ENCODE results near the gene MAPRE3.

DNA sequence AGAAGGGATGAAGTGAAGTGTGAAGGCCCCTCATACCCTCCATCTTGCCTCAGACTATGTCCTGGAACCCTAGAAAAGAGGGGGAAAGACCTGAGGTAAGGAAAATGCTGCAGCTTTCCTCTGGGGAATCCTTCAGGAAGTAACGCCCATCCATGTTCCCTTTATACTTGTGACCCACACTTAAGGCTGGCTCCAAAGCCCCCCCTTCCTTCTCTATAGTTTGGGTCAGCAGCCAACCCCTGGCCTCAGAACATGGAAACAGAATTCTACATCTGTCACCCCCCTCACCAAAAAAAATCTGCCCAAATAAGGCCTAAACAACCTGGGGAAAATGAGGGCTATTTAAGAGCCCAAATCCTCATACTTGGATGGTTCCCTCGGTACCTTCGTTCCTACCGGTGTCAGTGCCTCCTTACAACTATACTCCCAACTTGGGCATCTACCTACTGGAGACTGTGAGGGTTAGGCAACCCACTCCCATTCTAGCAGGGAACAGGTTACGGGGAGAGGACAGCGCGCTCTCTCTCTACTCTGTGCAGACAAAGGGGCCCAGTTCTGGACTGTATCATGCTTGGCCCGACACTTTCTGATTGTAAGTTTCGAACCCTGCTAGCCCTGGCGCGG, 100.3 kb downstream of the MAPRE3 start:
- TF ChIP-seq, protein P1, sequence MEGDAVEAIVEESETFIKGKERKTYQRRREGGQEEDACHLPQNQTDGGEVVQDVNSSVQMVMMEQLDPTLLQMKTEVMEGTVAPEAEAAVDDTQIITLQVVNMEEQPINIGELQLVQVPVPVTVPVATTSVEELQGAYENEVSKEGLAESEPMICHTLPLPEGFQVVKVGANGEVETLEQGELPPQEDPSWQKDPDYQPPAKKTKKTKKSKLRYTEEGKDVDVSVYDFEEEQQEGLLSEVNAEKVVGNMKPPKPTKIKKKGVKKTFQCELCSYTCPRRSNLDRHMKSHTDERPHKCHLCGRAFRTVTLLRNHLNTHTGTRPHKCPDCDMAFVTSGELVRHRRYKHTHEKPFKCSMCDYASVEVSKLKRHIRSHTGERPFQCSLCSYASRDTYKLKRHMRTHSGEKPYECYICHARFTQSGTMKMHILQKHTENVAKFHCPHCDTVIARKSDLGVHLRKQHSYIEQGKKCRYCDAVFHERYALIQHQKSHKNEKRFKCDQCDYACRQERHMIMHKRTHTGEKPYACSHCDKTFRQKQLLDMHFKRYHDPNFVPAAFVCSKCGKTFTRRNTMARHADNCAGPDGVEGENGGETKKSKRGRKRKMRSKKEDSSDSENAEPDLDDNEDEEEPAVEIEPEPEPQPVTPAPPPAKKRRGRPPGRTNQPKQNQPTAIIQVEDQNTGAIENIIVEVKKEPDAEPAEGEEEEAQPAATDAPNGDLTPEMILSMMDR (IDR thresholded peaks at IDR 0.05): no peak
- no peak for TF ChIP-seq POLR2A (IDR thresholded peaks at IDR 0.05)

Measured in right lobe of liver (tissue), 4 donors.